LNCAP (cell line): ENCODE data around the gene GCH1.

Experiments used
- CTCF ChIP-seq: fragments of 450-650 bp; IDR thresholded peaks from 2 replicates; pipeline ENCODE4 v1.5.1; 2017; ENCODE audit warnings: mild to moderate bottlenecking

The GCH1 gene

GRCh38 chr14:54834727-54835126 is 67.9 kb downstream of the GCH1 start:
- no peak for TF ChIP-seq CTCF

- no peak for TF ChIP-seq CTCF
These were observed 68.5 kb downstream of the GCH1 start for GRCh38 chr14:54834081-54834480.

DNA sequence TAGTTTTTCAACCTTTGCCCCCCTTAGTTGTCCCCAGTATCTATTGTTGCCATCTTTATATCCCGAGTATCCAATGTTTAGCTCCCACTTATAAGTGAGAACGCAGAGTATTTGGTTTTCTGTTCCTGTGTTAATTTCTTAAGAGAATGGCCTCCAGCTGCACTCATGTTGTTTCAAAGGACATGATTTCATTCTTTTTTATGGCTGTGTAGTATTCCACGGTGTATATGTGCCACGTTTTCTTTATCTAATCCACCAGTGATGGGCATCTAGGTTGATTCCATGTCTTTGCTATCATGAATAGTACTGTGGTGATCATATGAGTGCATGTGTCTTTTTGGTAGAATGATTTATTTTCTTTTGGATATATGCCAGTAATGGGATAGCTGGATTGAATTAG is 72.0 kb downstream of the GCH1 start:
- TF ChIP-seq CTCF: no peak

DNA sequence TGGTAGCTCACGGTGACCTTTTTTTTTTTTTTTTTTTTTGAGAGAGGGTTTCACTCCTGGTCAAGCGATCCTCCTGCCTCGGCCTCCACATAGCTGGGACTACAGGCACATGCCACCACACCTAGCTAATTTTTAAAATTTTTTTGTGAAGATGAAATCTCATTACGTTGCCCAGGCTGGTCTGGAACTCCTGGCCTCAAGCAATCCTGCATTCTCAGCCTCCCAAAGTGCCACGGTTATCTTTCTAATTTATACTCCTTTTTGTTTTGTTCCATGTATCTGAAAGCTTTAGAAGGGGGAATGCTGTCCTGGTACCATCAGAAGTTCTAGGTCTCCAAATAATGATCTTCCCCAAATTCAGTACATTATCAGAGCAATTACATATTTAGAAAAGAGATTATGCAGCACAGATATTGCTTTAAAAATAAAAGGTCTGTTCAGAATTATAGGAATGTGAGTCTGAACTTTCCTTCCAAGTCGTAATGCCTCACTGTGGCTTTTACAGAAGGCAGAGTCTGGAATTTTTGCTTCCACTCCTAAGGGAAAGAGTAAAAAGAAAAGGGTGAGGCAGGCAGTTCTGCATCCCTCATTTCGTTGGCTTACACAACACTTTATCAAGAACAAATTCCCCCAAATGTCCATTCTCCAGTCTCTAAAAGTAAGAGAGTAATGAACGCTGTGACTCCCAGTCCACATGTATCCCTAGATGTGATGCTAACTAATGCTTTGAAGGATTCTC is 73.0 kb downstream of the GCH1 start:
- no peak for TF ChIP-seq CTCF

- TF ChIP-seq CTCF: no peak
These were observed 74.6 kb downstream of the GCH1 start for GRCh38 chr14:54828037-54828436.

DNA sequence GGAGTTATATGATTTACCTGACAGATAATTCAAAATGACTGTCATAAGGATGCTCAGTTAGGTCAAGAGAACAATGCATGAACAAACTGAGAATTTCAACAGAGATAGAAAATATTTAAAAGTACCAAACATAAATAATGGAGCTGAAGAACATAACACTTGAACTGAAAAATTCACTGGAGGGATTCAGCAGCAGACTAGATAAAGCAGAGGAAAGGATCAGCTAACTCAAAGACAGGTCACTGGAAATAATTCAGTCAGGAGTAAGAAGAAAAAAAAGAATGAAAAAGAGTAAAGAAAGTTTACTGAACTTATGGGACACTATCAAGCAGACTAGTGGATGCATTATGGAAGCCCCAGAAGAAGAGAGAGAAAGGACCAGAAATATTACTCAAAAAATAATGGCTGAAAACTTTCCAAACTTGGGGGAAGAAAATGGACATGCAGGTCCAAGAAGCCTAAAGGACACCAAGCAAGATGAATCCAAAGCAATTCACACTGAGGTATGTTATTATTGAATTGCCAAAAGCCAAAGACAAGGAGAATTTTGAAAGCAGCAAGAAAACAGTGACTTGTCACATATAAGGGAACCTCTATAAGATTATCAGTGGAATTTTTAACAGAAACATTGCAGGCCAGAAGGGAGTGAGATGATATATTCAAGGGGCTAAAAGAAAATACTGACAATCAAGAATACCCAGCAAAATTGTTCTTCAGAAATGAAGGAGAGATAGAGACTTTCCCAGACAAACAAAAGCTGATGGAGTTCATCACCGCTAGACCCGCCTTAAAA is 78.7 kb downstream of the GCH1 start:
- TF ChIP-seq CTCF: no peak

DNA sequence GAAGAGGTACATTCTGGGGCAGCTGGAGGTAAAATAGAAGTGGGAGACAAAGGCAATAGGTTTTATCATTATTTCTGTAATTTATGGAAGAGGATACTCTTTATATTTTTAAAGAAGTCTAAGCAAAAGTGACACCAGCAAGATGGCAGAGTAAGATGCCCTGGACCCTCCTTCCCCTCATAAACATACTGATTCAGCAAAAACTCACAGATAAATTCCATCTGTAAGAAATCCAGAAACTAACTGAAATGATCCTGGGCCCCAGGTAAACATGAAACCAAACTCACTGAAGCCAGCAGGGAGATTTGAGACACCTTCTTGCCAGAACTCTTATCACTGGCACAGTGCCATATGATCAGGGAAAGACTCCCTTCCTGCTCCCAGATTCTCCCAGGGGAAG is 79.9 kb downstream of the GCH1 start:
- TF ChIP-seq CTCF: no peak
